ENCODE results near the gene RPS3. TPM values are rescaled to one million over a fixed set of nuclear protein-coding genes. Genes with fewer than 3 reads are reported as not detected.

RPS3 gene
- total RNA-seq, 1 donor from 2014 or later = 827 TPM

- DNase-seq = peak; percentile 85
- peak; percentile 56 for ATAC-seq (ENCODE audit: poor library complexity)
- intact Hi-C loops (cut with DNase I) = no loop called here
Measured at GRCh38 chr11:75429902-75430713, 30.8 kb downstream of the RPS3 start.

GRCh38 chr11:75430714-75431532 lies 31.6 kb downstream of the RPS3 start:
- no peak for ATAC-seq (ENCODE audit: poor library complexity)
- DNase-seq = no peak
- intact Hi-C loops (cut with DNase I) = no loop called here

GRCh38 chr11:75431533-75432525 lies 32.5 kb downstream of the RPS3 start:
- ATAC-seq (ENCODE audit: poor library complexity) (no peak), DNase-seq (no peak)
- intact Hi-C loops (cut with DNase I) = no loop called here

DNA sequence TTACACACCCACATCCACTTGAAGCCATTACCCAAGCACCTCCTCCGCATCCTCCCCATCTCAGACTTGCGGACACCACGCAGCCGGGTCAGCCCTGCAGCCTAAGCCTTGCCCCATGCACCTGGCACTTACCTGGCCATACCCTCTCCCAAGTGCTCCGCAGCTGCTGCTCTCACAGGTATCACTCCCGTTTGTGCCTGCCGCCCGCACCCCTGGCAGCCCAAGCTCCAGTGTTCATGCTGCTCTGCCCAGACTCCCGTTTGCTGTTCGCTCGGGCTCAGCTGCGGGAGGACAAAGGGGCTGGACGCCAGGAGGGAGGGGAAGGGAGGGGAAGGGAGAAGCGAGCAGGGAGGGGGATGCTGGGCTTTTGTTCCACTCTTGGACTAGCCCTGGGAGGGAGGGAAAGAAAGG lies 33.6 kb downstream of the RPS3 start, which contains the start of gene KLHL35:
TSS of gene KLHL35 (minus strand) at position 293 of the 411 bp plus-strand sequence. CDS start 2,574 bp downstream, outside the sequence.
- DNase-seq = no peak
- ATAC-seq (ENCODE audit: poor library complexity) = no peak
- intact Hi-C loops (cut with DNase I) = no loop called here

GRCh38 chr11:75433443-75433842 lies 34.1 kb downstream of the RPS3 start:
- intact Hi-C loops (cut with DNase I) = no loop called here
- ATAC-seq (ENCODE audit: poor library complexity) (no peak), DNase-seq (no peak)

GRCh38 chr11:75434051-75434450 lies 34.7 kb downstream of the RPS3 start:
- intact Hi-C loops (cut with DNase I) = no loop called here
- ATAC-seq (ENCODE audit: poor library complexity) (no peak), DNase-seq (no peak)

- ATAC-seq (ENCODE audit: poor library complexity) = no peak
- intact Hi-C loops (cut with DNase I) = no loop called here
- no peak for DNase-seq
Measured at GRCh38 chr11:75434886-75435570, 35.7 kb downstream of the RPS3 start.

DNA sequence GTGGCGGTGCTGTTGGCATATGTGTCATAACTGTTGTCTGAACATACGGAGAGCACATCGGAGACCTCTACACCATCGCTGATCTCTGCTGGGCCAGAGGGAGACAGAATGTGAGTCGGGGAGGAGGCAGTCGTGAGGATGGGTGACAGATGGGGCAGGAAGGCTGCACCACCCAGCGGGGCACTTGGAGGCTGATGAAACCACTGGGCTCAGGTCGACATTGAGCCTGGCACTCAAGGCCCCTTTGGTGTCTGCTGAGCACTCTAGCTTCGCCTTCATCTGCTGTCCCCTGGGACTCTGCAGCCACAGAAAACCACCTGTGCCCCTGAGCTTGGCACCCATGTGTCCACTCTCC lies 36.2 kb downstream of the RPS3 start:
- DNase-seq = no peak
- no peak for ATAC-seq (ENCODE audit: poor library complexity)
- intact Hi-C loops (cut with DNase I) = no loop called here

GRCh38 chr11:75436806-75437205 lies 37.5 kb downstream of the RPS3 start:
- intact Hi-C loops (cut with DNase I) = no loop called here
- ATAC-seq (ENCODE audit: poor library complexity) (no peak), DNase-seq (no peak)

- DNase-seq (no peak), ATAC-seq (ENCODE audit: poor library complexity) (no peak)
- intact Hi-C loops (cut with DNase I) = no loop called here
Measured at GRCh38 chr11:75437966-75438659, 38.8 kb downstream of the RPS3 start.

- ATAC-seq (ENCODE audit: poor library complexity) = no peak
Measured at GRCh38 chr11:75439026-75439425, 39.7 kb downstream of the RPS3 start.

DNA sequence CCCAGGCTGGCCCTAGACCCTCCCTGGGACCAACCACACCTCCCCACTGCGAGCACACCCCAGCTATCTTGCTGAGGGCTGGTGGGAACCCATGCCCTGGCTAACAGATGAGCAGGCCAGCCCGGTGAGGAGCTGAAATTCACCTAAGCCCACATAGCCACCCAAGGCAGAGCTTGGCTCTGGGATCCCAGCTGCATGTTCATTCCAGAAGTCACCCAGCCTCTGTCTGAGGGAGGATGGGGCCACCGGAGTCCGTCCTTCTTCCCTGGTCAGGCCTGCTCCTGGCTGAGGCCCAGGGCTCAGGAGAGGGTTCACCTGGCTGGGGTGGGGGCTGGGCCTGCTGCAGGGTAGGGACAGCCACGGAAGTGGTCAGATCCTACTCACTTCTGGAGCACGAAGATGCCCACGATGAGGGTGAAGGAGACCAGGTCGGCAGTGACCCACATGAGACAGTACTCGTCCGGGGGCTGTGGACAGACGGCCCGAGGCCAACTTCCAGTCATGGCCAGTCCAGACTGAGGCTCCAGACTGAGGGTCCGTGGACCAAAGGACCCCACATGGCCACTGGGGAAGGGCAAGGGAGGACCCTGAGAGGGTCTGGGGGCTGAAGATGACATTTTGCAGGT lies 40.3 kb downstream of the RPS3 start:
- no peak for DNase-seq
- ATAC-seq (ENCODE audit: poor library complexity) = no peak
- intact Hi-C loops (cut with DNase I) = no loop called here

More at GRCh38 chr11:75439026-75439425, 39.7 kb downstream of the RPS3 start:
- intact Hi-C loops (cut with DNase I) = no loop called here
- no peak for DNase-seq

DNA sequence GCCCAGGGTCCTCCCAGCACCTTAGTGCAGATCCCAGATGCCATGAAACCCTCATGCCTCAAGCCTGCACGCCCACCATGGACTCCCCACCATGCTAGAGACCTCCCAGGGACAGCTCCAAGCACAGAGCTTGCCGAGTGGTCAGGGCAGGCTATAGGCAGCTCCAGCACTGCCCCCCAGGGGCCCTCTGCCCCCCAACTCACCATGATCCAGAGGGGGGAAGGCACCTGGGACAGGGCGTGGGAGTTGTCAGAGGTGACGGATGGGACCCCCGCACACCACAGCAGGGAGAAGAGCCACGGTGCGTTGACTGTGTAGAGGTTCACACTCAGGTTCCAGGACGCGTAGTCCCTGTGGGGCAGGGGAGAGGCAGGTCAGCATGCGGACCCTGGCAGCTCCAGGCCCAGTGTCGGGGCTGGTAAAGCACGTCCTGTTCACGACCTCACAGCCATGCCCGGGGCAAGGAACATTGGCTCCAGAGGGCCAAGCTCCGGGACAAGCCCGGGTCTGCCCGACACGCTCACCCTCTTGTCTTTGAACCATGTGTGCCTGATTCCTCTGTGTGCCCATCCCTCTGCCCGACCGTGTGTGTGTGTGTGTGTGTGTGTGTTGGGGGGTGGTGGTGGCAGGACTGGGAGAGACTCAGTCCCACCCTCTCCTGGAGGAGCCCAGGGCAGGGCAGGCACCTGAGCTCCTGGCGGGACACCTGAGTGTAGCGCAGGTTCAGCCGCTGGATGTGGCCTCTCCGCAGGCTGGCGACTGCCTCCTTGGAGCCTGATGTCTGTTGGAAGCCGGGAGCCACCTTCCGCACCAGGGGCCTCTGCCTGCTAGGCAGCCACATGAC lies 41.9 kb downstream of the RPS3 start:
- intact Hi-C loops (cut with DNase I) = no loop called here
- peak; percentile 30 for DNase-seq
- ATAC-seq (ENCODE audit: poor library complexity) = peak; percentile 9

DNA sequence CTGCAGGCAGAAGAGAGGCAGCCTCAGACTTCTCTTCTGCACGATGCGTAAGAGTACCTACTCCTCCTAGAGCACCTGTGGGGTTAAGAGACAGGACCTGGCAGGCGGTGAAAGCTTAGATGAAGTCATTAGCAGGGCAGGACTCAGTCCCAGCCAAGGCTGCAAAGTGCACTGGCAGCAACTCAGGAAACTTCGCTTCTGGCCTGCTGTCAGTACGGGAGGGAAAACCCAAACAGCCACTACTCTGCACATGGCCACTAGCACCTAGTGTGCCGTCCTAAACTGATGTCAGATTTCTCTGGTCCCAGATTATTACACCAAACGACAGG lies 42.5 kb downstream of the RPS3 start:
- intact Hi-C loops (cut with DNase I) = no loop called here
- no peak for DNase-seq
- peak; percentile 78 for ATAC-seq (ENCODE audit: poor library complexity)

DNA sequence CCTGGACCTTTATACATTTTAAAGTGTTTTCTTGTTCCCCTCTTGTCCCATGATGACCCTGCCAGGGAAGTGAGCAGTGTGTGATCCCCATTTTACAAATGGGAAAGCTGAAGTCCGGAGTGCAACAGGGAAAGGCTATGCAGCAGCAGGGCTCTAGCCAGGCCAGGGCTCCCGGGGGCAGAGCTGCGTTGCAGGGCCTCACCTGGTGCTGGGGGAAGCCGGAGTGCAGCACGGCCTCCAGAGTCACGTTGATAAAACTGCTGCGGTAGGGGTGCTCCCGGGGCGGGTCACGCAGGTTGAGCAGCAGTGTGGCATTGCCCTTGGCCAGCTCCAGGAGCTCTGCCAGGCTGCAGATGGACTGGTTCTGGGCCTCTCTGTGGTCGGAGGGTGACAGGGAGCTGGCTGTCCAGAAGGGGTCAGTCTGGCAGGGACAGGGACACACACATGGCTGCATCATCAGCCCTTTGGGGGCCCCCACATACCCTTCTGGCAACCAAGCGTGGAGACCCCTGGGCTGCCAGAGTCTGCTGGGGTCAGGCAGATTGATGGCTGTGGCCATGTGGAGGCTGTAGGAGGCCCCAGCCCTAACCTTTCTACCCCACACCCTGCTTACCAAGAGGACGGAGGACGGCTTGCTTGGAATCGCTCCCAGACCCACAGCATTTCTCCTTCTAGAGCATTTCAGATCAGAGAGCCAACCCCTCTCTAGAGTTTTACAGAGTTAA lies 43.0 kb downstream of the RPS3 start:
- DNase-seq (no peak), ATAC-seq (ENCODE audit: poor library complexity) (no peak)
- intact Hi-C loops (cut with DNase I) = no loop called here

- no peak for DNase-seq
- intact Hi-C loops (cut with DNase I) = no loop called here
- no peak for ATAC-seq (ENCODE audit: poor library complexity)
Measured at GRCh38 chr11:75443043-75443442, 43.7 kb downstream of the RPS3 start.

All from Right ventricle myocardium superior (tissue), 1 donor.